Activated CD4-positive, alpha-beta T cell treated with anti-CD3 and anti-CD28 coated beads for 36 hours (primary cell): ENCODE results near the gene ADGB. TPM values are rescaled to one million over a fixed set of nuclear protein-coding genes. Genes with fewer than 3 reads are reported as not detected.

Experiments
- ATAC-seq: fragments of 200-7000 bp; cut with Tn5 transposase; one replicate; pipeline ENCODE4 v1.10.0; 2021; ENCODE audit warnings: mild to moderate bottlenecking, moderate library complexity
- CTCF ChIA-PET: fragments of 350-600 bp; sonication (Branson Sonifier 250); formaldehyde crosslinking; loops from one replicate; lab custom pipeline; 2021; ENCODE audit warnings: antibody characterized with exemption; lab: Charles Lee
- POLR2A ChIA-PET: fragments of 350-600 bp; sonication (Branson Sonifier 250); formaldehyde crosslinking; loops from one replicate; lab custom pipeline; 2021; ENCODE audit warnings: antibody characterized with exemption, inconsistent platforms; lab: Charles Lee
- DNase-seq: peaks from one replicate; pipeline ENCODE4 v3.0.0-alpha.2; 2020
- H3K27ac Mint-ChIP-seq: one replicate; pipeline ENCODE4 v1.8.0; 2021; ENCODE audit warnings: mixed read lengths
- H3K27me3 Mint-ChIP-seq: one replicate; pipeline ENCODE4 v1.8.0; 2021; ENCODE audit warnings: mixed read lengths
- H3K36me3 Mint-ChIP-seq: one replicate; pipeline ENCODE4 v1.8.0; 2021; ENCODE audit warnings: low read depth, mixed read lengths
- H3K4me1 Mint-ChIP-seq: one replicate; pipeline ENCODE4 v1.8.0; 2021; ENCODE audit warnings: mixed read lengths
- H3K4me3 Mint-ChIP-seq: one replicate; pipeline ENCODE4 v1.8.0; 2021; ENCODE audit warnings: mild to moderate bottlenecking, moderate library complexity, mixed read lengths
- H3K9me3 Mint-ChIP-seq: one replicate; pipeline ENCODE4 v1.8.0; 2021; ENCODE audit warnings: low read depth, mixed read lengths
- intact Hi-C, 2 experiments: fragments of 100-400 bp; cut with DNase I in 1 of 2; cut with micrococcal nuclease in 1 of 2; formaldehyde crosslinking; loops; one replicate each; pipeline versions ENCODE4 v1.14.2 to v1.15.1; 2022 to 2024; cut with DNase I, micrococcal nuclease
- total RNA-seq, 2 experiments: library from RNA; stranded (reverse); gene quantifications; one replicate each; pipeline ENCODE4 v1.2.3, GENCODE V29; 2021

Gene ADGB
- total RNA-seq, 2 experiments from 2014 or later = not detected

GRCh38 chr6:146635165-146635564 lies 36.4 kb downstream of the ADGB start:
- H3K9me3 Mint-ChIP-seq = no peaks in the 10 kb centered on the region

GRCh38 chr6:146636481-146636880 lies 37.7 kb downstream of the ADGB start:
- Mint-ChIP-seq H3K4me1 (no peaks in the 10 kb centered on the region), H3K9me3 (no peaks in the 10 kb centered on the region), H3K27me3 (no peaks in the 10 kb centered on the region), H3K36me3 (no peaks in the 10 kb centered on the region), H3K27ac (no peak overlapping the region), H3K4me3 (no peak overlapping the region)
- DNase-seq (no peak), ATAC-seq (no peak)
- ChIA-PET POLR2A (no interaction called here), CTCF (no interaction called here)
- intact Hi-C loops = no loop called here

More at GRCh38 chr6:146635165-146635564, 36.4 kb downstream of the ADGB start:
- ChIA-PET POLR2A (no interaction called here), CTCF (interaction anchor here (1.5 kb wide), 1 partner anchor 30 kb away, joined by 3 read pairs; no protein-coding TSS in a partner anchor)
- Mint-ChIP-seq H3K27ac (no peak overlapping the region), H3K36me3 (no peaks in the 10 kb centered on the region), H3K4me1 (no peaks in the 10 kb centered on the region), H3K4me3 (no peak overlapping the region), H3K27me3 (no peaks in the 10 kb centered on the region)
- ATAC-seq (no peak), DNase-seq (no peak)
- intact Hi-C loops = no loop called here

GRCh38 chr6:146642921-146643320 lies 44.1 kb downstream of the ADGB start:
- Mint-ChIP-seq H3K9me3 (no peaks in the 10 kb centered on the region), H3K27me3 (no peaks in the 10 kb centered on the region), H3K4me3 (no peak overlapping the region), H3K36me3 (no peaks in the 10 kb centered on the region), H3K27ac (no peak overlapping the region), H3K4me1 (no peaks in the 10 kb centered on the region)
- ChIA-PET CTCF (no interaction called here), POLR2A (no interaction called here)
- ATAC-seq = no peak
- intact Hi-C loops = no loop called here
- no peak for DNase-seq

GRCh38 chr6:146650799-146651481 lies 52.2 kb downstream of the ADGB start:
- H3K27me3 Mint-ChIP-seq = peaks cover 1% of the 10 kb centered on the region
- no peaks in the 10 kb centered on the region for H3K9me3 Mint-ChIP-seq
- H3K36me3 Mint-ChIP-seq = no peaks in the 10 kb centered on the region
- intact Hi-C loops = no loop called here
- CTCF ChIA-PET = no interaction called here
- no peak overlapping the region for H3K4me3 Mint-ChIP-seq
- no peak overlapping the region for H3K27ac Mint-ChIP-seq
- POLR2A ChIA-PET = no interaction called here
- DNase-seq (no peak), ATAC-seq (no peak)
- H3K4me1 Mint-ChIP-seq = no peaks in the 10 kb centered on the region

- no peak for ATAC-seq
- Mint-ChIP-seq H3K27me3 (peaks cover 1% of the 10 kb centered on the region), H3K4me1 (no peaks in the 10 kb centered on the region), H3K4me3 (no peak overlapping the region), H3K36me3 (no peaks in the 10 kb centered on the region), H3K9me3 (no peaks in the 10 kb centered on the region), H3K27ac (no peak overlapping the region)
- intact Hi-C loops = no loop called here
- CTCF ChIA-PET = no interaction called here
- no peak for DNase-seq
- POLR2A ChIA-PET = no interaction called here
Measured at GRCh38 chr6:146651482-146651863, 52.7 kb downstream of the ADGB start.

- DNase-seq (no peak), ATAC-seq (no peak)
- H3K27me3 Mint-ChIP-seq = peaks cover 1% of the 10 kb centered on the region
- H3K4me1 Mint-ChIP-seq = no peaks in the 10 kb centered on the region
- H3K27ac Mint-ChIP-seq = no peak overlapping the region
- ChIA-PET POLR2A (no interaction called here), CTCF (no interaction called here)
- no peaks in the 10 kb centered on the region for H3K9me3 Mint-ChIP-seq
- H3K36me3 Mint-ChIP-seq = no peaks in the 10 kb centered on the region
- intact Hi-C loops = no loop called here
- H3K4me3 Mint-ChIP-seq = no peak overlapping the region
Measured at GRCh38 chr6:146657432-146657831, 58.7 kb downstream of the ADGB start.

- no peak overlapping the region for H3K27ac Mint-ChIP-seq
- H3K27me3 Mint-ChIP-seq = peaks cover 9% of the 10 kb centered on the region
- intact Hi-C loops = no loop called here
- no peak for DNase-seq
- ATAC-seq = no peak
- POLR2A ChIA-PET = interaction anchor here (0.6 kb wide), 1 partner anchor 20 kb away, joined by 3 read pairs; no protein-coding TSS in a partner anchor
- no peaks in the 10 kb centered on the region for H3K36me3 Mint-ChIP-seq
- H3K9me3 Mint-ChIP-seq = peaks cover 2% of the 10 kb centered on the region
- H3K4me1 Mint-ChIP-seq = no peaks in the 10 kb centered on the region
- H3K4me3 Mint-ChIP-seq = no peak overlapping the region
- CTCF ChIA-PET = interaction anchor here (1.2 kb wide), 1 partner anchor 9 kb away, joined by 5 read pairs; no protein-coding TSS in a partner anchor
Measured at GRCh38 chr6:146664871-146665360, 66.1 kb downstream of the ADGB start.

GRCh38 chr6:146666909-146667308 lies 68.1 kb downstream of the ADGB start:
- H3K36me3 Mint-ChIP-seq = no peaks in the 10 kb centered on the region
- intact Hi-C loops = no loop called here
- no peak overlapping the region for H3K4me3 Mint-ChIP-seq
- H3K4me1 Mint-ChIP-seq = no peaks in the 10 kb centered on the region
- DNase-seq (no peak), ATAC-seq (no peak)
- CTCF ChIA-PET = no interaction called here
- H3K27ac Mint-ChIP-seq = no peak overlapping the region
- H3K27me3 Mint-ChIP-seq = peaks cover 16% of the 10 kb centered on the region
- H3K9me3 Mint-ChIP-seq = peaks cover 2% of the 10 kb centered on the region
- POLR2A ChIA-PET = interaction anchor here (0.7 kb wide), 1 partner anchor 233 kb away, joined by 3 read pairs; no protein-coding TSS in a partner anchor

GRCh38 chr6:146670161-146670560 lies 71.4 kb downstream of the ADGB start:
- Mint-ChIP-seq H3K27me3 (peaks cover 14% of the 10 kb centered on the region), H3K27ac (no peak overlapping the region), H3K9me3 (no peaks in the 10 kb centered on the region), H3K4me3 (no peak overlapping the region), H3K36me3 (no peaks in the 10 kb centered on the region), H3K4me1 (no peaks in the 10 kb centered on the region)
- CTCF ChIA-PET = no interaction called here
- intact Hi-C loops = no loop called here
- no peak for DNase-seq
- no peak for ATAC-seq
- POLR2A ChIA-PET = no interaction called here

- no peaks in the 10 kb centered on the region for H3K36me3 Mint-ChIP-seq
- DNase-seq = no peak
- CTCF ChIA-PET = interaction anchor here (1.1 to 1.7 kb wide), 3 partner anchors 8 to 27 kb away, joined by 4 to 5 read pairs (median 5); no protein-coding TSS in a partner anchor
- intact Hi-C loops = no loop called here
- no peak overlapping the region for H3K4me3 Mint-ChIP-seq
- H3K4me1 Mint-ChIP-seq = no peaks in the 10 kb centered on the region
- ATAC-seq = no peak
- H3K27me3 Mint-ChIP-seq = peaks cover 14% of the 10 kb centered on the region
- H3K9me3 Mint-ChIP-seq = no peaks in the 10 kb centered on the region
- POLR2A ChIA-PET = no interaction called here
- H3K27ac Mint-ChIP-seq = no peak overlapping the region
Measured at GRCh38 chr6:146673069-146673468, 74.3 kb downstream of the ADGB start.

GRCh38 chr6:146679386-146679785 lies 80.6 kb downstream of the ADGB start:
- POLR2A ChIA-PET = no interaction called here
- Mint-ChIP-seq H3K4me3 (no peak overlapping the region), H3K4me1 (no peaks in the 10 kb centered on the region), H3K27me3 (no peaks in the 10 kb centered on the region), H3K27ac (no peak overlapping the region), H3K9me3 (peaks cover 2% of the 10 kb centered on the region), H3K36me3 (no peaks in the 10 kb centered on the region)
- CTCF ChIA-PET = no interaction called here
- ATAC-seq = no peak
- no peak for DNase-seq
- intact Hi-C loops = no loop called here

GRCh38 chr6:146682919-146683318 lies 84.1 kb downstream of the ADGB start:
- DNase-seq (no peak), ATAC-seq (no peak)
- POLR2A ChIA-PET = no interaction called here
- H3K4me3 Mint-ChIP-seq = no peak overlapping the region
- intact Hi-C loops = no loop called here
- CTCF ChIA-PET = no interaction called here
- no peaks in the 10 kb centered on the region for H3K27me3 Mint-ChIP-seq
- no peaks in the 10 kb centered on the region for H3K4me1 Mint-ChIP-seq
- peaks cover 2% of the 10 kb centered on the region for H3K9me3 Mint-ChIP-seq
- H3K27ac Mint-ChIP-seq = no peak overlapping the region
- H3K36me3 Mint-ChIP-seq = no peaks in the 10 kb centered on the region
